OCI-LY3 (cell line): ENCODE results near the gene NCOA1.

Experiments
- H2AFZ ChIP-seq: fragments of 200-600, 300-600 bp; shearing (Covaris generic); 2 replicates; pipeline ENCODE4 v1.6.0; 2014; ENCODE audit warnings: antibody characterized with exemption, low read depth, low read length
- H3K27ac ChIP-seq: fragments of 200-600, 300-600 bp; sonication (generic); 2 replicates; pipeline ENCODE4 v1.5.1; 2014; ENCODE audit warnings: mild to moderate bottlenecking, low read length, moderate library complexity, mixed read lengths
- H3K27me3 ChIP-seq: fragments of 200-600, 300-600 bp; sonication (generic); 2 replicates; pipeline ENCODE4 v1.6.1; 2014; ENCODE audit warnings: low read depth, low read length, mixed read lengths
- H3K36me3 ChIP-seq: fragments of 200-600, 300-600 bp; sonication (generic); replicated peaks from 2 replicates; pipeline ENCODE3; 2014; ENCODE audit warnings: low read depth, low read length, mixed read lengths
- H3K4me1 ChIP-seq: fragments of 300-600, 200-600 bp; sonication (generic); 2 replicates; pipeline ENCODE4 v1.6.1; 2014; ENCODE audit warnings: low read length, mixed read lengths
- H3K4me2 ChIP-seq: fragments of 200-600, 300-600 bp; sonication (generic); 2 replicates; pipeline ENCODE4 v1.6.1; 2014; ENCODE audit warnings: low read length, mixed read lengths
- H3K4me3 ChIP-seq: fragments of 300-600, 200-600 bp; sonication (generic); 2 replicates; pipeline ENCODE4 v1.5.1; 2014; ENCODE audit warnings: antibody characterized with exemption, mild to moderate bottlenecking, low read length, moderate library complexity
- H3K79me2 ChIP-seq: fragments of 300-600, 200-600 bp; shearing (Covaris generic); 2 replicates; pipeline ENCODE4 v1.6.1; 2014; ENCODE audit warnings: mild to moderate bottlenecking, low read length, mixed read lengths
- H3K9ac ChIP-seq: fragments of 300-600, 200-600 bp; shearing (Covaris generic); 2 replicates; pipeline ENCODE4 v1.6.0; 2014; ENCODE audit warnings: mild to moderate bottlenecking, low read length, moderate library complexity
- H3K9me3 ChIP-seq: fragments of 200-600, 300-600 bp; shearing (Covaris generic); 2 replicates; pipeline ENCODE4 v1.6.1; 2014; ENCODE audit warnings: low read length, mixed read lengths; ENCODE audit not compliant: insufficient read depth
- H4K20me1 ChIP-seq: fragments of 200-600, 300-600 bp; sonication (generic); 2 replicates; pipeline ENCODE4 v1.6.1; 2016; ENCODE audit warnings: low read length, mixed read lengths; ENCODE audit not compliant: insufficient read depth
- CTCF ChIP-seq: fragments of 200-600, 300-600 bp; sonication (generic); IDR thresholded peaks from 2 replicates; pipeline ENCODE4 v1.5.1; 2014; ENCODE audit warnings: antibody characterized with exemption, low read length, low read depth
- EZH2phosphoT487 ChIP-seq: fragments of 200-600 bp; shearing (Covaris generic); IDR thresholded peaks from 2 replicates; pipeline ENCODE4 v1.6.1; 2018; ENCODE audit warnings: antibody characterized with exemption, mixed run types, low read depth

The NCOA1 gene

GRCh38 chr2:24485197-24485596 is 5.9 kb upstream of the NCOA1 start:
- Histone ChIP-seq H3K27ac (no peak overlapping the region), H3K9ac (no peak overlapping the region), H3K4me3 (no peak overlapping the region), H4K20me1 (no peaks in the 10 kb centered on the region), H2AFZ (no peak overlapping the region), H3K27me3 (no peaks in the 10 kb centered on the region), H3K36me3 (no peaks in the 10 kb centered on the region), H3K9me3 (0 out of 2 replicates have a peak, but pooled peaks cover 2% of the 10 kb centered on the region), H3K79me2 (no peaks in the 10 kb centered on the region), H3K4me1 (peaks cover 9% of the 10 kb centered on the region), H3K4me2 (no peak overlapping the region)
- TF ChIP-seq CTCF (no peak), EZH2phosphoT487 (no peak)

- H3K9ac ChIP-seq = no peak overlapping the region
- TF ChIP-seq CTCF (no peak), EZH2phosphoT487 (no peak)
Observed at GRCh38 chr2:24486636-24487205, 4.3 kb upstream of the NCOA1 start.

GRCh38 chr2:24489465-24490180 is 1.4 kb upstream of the NCOA1 start:
- Histone ChIP-seq H3K27me3 (no peaks in the 10 kb centered on the region), H3K36me3 (no peaks in the 10 kb centered on the region), H4K20me1 (peaks cover 4% of the 10 kb centered on the region; the same call in 1 of the 2 replicates), H3K79me2 (peaks cover 30% of the 10 kb centered on the region), H3K4me2 (peak overlapping the region; percentile 84), H3K4me1 (peaks cover 27% of the 10 kb centered on the region), H3K27ac (no peak overlapping the region), H2AFZ (peak overlapping the region; percentile 99; the same call in 1 of the 2 replicates), H3K9me3 (no peaks in the 10 kb centered on the region), H3K9ac (peak overlapping the region; percentile 77), H3K4me3 (peak overlapping the region; percentile 78)
- no peak for TF ChIP-seq CTCF

More at GRCh38 chr2:24486636-24487205, 4.3 kb upstream of the NCOA1 start:
- peaks cover 11% of the 10 kb centered on the region for H3K4me1 ChIP-seq
- H3K79me2 ChIP-seq = peaks cover 2% of the 10 kb centered on the region; the same call in 1 of the 2 replicates
- H3K4me3 ChIP-seq = no peak overlapping the region
- no peaks in the 10 kb centered on the region for H3K27me3 ChIP-seq
- H4K20me1 ChIP-seq = no peaks in the 10 kb centered on the region
- no peak overlapping the region for H3K27ac ChIP-seq
- no peak overlapping the region for H2AFZ ChIP-seq
- H3K4me2 ChIP-seq = no peak overlapping the region
- no peaks in the 10 kb centered on the region for H3K9me3 ChIP-seq
- H3K36me3 ChIP-seq = no peaks in the 10 kb centered on the region

- Histone ChIP-seq H3K27me3 (no peaks in the 10 kb centered on the region), H3K4me3 (peak overlapping the region; percentile 78), H3K4me1 (peaks cover 27% of the 10 kb centered on the region), H3K79me2 (peaks cover 34% of the 10 kb centered on the region), H2AFZ (peak overlapping the region; percentile 99), H3K9me3 (no peaks in the 10 kb centered on the region), H3K4me2 (peak overlapping the region; percentile 84), H4K20me1 (peaks cover 6% of the 10 kb centered on the region; the same call in 1 of the 2 replicates), H3K27ac (peak overlapping the region; percentile 64), H3K9ac (peak overlapping the region; percentile 77), H3K36me3 (no peaks in the 10 kb centered on the region)
- TF ChIP-seq EZH2phosphoT487 = no peak
- no peak for TF ChIP-seq CTCF
Observed at GRCh38 chr2:24490181-24490689, 819 bp upstream of the NCOA1 start.
